ENCODE results near the gene HSPA9. TPM values are rescaled to one million over a fixed set of nuclear protein-coding genes. Genes with fewer than 3 reads are reported as not detected.
A peak's percentile ranks its signal among the peaks of the same experiment; 100 is the strongest.

The HSPA9 gene
- total RNA-seq, 1 donor = 394 TPM

- no peak for DNase-seq (ENCODE audit: low read depth)
- no peak overlapping the region for H3K4me3 ChIP-seq (ENCODE audit: low read depth, low read length)
- TF ChIP-seq CTCF (IDR thresholded peaks at IDR 0.05; ENCODE audit: insufficient read depth, low read length) = peak; percentile 4
Measured at GRCh38 chr5:138595180-138595795, 20.1 kb upstream of the HSPA9 start.

- TF ChIP-seq CTCF (IDR thresholded peaks at IDR 0.05; ENCODE audit: insufficient read depth, low read length) = peak; percentile 43
- no peak for DNase-seq (ENCODE audit: low read depth)
- H3K4me3 ChIP-seq (ENCODE audit: low read depth, low read length) = no peak overlapping the region
Measured at GRCh38 chr5:138594305-138595058, 19.3 kb upstream of the HSPA9 start.

GRCh38 chr5:138588013-138588788 is 13.0 kb upstream of the HSPA9 start:
- no peak for DNase-seq (ENCODE audit: low read depth)
- no peak for TF ChIP-seq CTCF (IDR thresholded peaks at IDR 0.05; ENCODE audit: insufficient read depth, low read length)
- no peak overlapping the region for H3K4me3 ChIP-seq (ENCODE audit: low read depth, low read length)

- H3K4me3 ChIP-seq (ENCODE audit: low read depth, low read length) = no peak overlapping the region
- no peak for DNase-seq (ENCODE audit: low read depth)
- no peak for TF ChIP-seq CTCF (IDR thresholded peaks at IDR 0.05; ENCODE audit: insufficient read depth, low read length)
Measured at GRCh38 chr5:138585157-138585556, 10.0 kb upstream of the HSPA9 start.

GRCh38 chr5:138583984-138584637 is 8.9 kb upstream of the HSPA9 start:
- no peak for DNase-seq (ENCODE audit: low read depth)
- H3K4me3 ChIP-seq (ENCODE audit: low read depth, low read length) = no peak overlapping the region
- TF ChIP-seq CTCF (IDR thresholded peaks at IDR 0.05; ENCODE audit: insufficient read depth, low read length) = no peak

GRCh38 chr5:138582959-138583358 is 7.8 kb upstream of the HSPA9 start:
- no peak for DNase-seq (ENCODE audit: low read depth)
- H3K4me3 ChIP-seq (ENCODE audit: low read depth, low read length) = no peak overlapping the region
- no peak for TF ChIP-seq CTCF (IDR thresholded peaks at IDR 0.05; ENCODE audit: insufficient read depth, low read length)
